Retinal pigment epithelial cell (primary cell): Measurements from ENCODE around the gene ZNF273.

Experiments
- DNase-seq: peaks from one replicate; pipeline ENCODE4 v3.0.0-alpha.2; 2010; ENCODE audit warnings: low read depth
- H3K4me3 ChIP-seq: 2 replicates; pipeline ENCODE4 v1.5.1; 2011; ENCODE audit warnings: mild to moderate bottlenecking, low read length, control low read depth, moderate library complexity
- TF ChIP-seq, protein P1 (sequence below): conservative IDR thresholded peaks from 2 replicates; pipeline ENCODE4 v1.5.1; 2011; ENCODE audit warnings: low read depth, low read length, control low read depth, inconsistent platforms

ZNF273 gene

GRCh38 chr7:64873155-64873500 lies 29.9 kb upstream of the ZNF273 start:
- H3K4me3 ChIP-seq, result no peak overlapping the region
- DNase-seq, result no peak
- TF ChIP-seq, protein P1, sequence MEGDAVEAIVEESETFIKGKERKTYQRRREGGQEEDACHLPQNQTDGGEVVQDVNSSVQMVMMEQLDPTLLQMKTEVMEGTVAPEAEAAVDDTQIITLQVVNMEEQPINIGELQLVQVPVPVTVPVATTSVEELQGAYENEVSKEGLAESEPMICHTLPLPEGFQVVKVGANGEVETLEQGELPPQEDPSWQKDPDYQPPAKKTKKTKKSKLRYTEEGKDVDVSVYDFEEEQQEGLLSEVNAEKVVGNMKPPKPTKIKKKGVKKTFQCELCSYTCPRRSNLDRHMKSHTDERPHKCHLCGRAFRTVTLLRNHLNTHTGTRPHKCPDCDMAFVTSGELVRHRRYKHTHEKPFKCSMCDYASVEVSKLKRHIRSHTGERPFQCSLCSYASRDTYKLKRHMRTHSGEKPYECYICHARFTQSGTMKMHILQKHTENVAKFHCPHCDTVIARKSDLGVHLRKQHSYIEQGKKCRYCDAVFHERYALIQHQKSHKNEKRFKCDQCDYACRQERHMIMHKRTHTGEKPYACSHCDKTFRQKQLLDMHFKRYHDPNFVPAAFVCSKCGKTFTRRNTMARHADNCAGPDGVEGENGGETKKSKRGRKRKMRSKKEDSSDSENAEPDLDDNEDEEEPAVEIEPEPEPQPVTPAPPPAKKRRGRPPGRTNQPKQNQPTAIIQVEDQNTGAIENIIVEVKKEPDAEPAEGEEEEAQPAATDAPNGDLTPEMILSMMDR, result no peak

- no peak overlapping the region for H3K4me3 ChIP-seq
- DNase-seq, result no peak
- TF ChIP-seq, protein P1, result no peak
These were observed 29.6 kb upstream of the ZNF273 start for GRCh38 chr7:64873517-64873916.

GRCh38 chr7:64874114-64874513 lies 29.0 kb upstream of the ZNF273 start:
- TF ChIP-seq, protein P1, result no peak
- no peak for DNase-seq
- H3K4me3 ChIP-seq, result no peak overlapping the region

- DNase-seq, result no peak
- TF ChIP-seq, protein P1, result no peak
- H3K4me3 ChIP-seq, result no peak overlapping the region
These were observed 28.4 kb upstream of the ZNF273 start for GRCh38 chr7:64874562-64875250.

DNA sequence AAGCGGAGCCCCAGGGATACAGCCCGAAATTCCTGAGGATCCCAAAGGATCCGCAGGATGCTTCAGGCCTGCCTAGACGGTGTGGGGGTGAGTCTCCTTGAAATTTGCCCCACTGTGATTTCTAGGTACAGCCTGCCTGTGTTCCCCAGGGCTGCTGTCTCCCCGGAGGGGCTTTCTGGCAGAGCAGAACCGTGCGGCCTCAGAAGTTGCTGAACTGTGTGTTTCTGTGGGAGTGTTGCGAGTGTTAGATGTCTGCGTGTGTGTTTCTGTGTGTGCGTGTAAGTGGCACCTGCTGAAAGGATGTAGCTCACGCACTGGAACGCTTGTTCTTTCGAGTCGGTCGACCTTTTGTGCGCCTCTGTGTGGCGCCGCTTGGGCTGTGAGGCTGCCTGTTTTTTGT lies 27.8 kb upstream of the ZNF273 start:
- no peak overlapping the region for H3K4me3 ChIP-seq
- DNase-seq, result no peak
- TF ChIP-seq, protein P1, result no peak

DNA sequence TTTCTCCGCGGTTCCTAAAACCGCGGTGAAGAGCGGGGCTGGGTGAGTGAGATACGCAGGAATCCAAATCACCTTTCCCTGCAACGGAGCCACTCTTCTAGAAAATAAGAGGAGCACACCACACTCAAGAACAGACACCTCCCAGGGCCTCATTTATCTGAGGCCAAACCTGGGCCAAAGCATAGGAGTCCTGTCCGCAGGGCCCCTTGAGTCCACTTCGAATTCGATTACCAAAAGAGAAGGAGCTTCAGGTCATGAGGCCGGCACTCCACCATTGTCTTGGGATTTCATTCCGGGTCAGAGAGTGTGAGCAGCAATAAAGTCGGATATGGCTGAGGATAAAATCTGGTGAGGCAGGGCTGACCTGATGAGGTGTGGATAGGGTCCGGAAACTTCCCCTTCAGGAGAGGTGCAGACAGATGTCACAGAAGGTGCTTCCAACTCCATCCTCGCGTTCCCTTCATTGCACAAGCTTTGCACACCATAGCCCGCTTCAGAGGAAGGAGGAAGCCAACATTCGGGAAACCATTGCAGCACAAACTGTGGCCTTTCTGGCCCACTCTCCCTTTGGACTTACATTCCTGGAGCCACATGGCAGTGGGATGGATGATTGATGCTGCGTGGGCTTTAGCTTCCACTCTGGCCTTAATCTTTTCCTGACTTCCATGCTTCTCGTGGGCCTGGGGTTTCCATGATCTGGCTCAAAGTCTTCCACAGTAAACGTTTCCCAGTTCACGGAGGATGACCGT lies 27.2 kb upstream of the ZNF273 start:
- TF ChIP-seq, protein P1, result no peak
- no peak overlapping the region for H3K4me3 ChIP-seq
- no peak for DNase-seq
